Endothelial cell (in vitro differentiated cells): ENCODE measurements around the gene MAP2. TPM values are rescaled to one million over a fixed set of nuclear protein-coding genes. Genes with fewer than 3 reads are reported as not detected.

Source experiments
- DNase-seq: peaks from one replicate; pipeline ENCODE4 v3.0.0; 2021; ENCODE audit warnings: low spot score
- H3K27ac Mint-ChIP-seq: one replicate; pipeline ENCODE4 v1.8.0; 2021; ENCODE audit warnings: mixed read lengths, inconsistent platforms; ENCODE audit not compliant: unreplicated experiment
- H3K27me3 Mint-ChIP-seq: one replicate; pipeline ENCODE4 v1.8.0; 2021; ENCODE audit warnings: mild to moderate bottlenecking, moderate library complexity, mixed read lengths, inconsistent platforms; ENCODE audit not compliant: unreplicated experiment
- H3K36me3 Mint-ChIP-seq: one replicate; pipeline ENCODE4 v1.8.0; 2021; ENCODE audit warnings: mild to moderate bottlenecking, low read depth, mixed read lengths, inconsistent platforms; ENCODE audit not compliant: unreplicated experiment
- H3K4me1 Mint-ChIP-seq: one replicate; pipeline ENCODE4 v1.8.0; 2021; ENCODE audit warnings: mild to moderate bottlenecking, mixed read lengths, inconsistent platforms; ENCODE audit not compliant: unreplicated experiment
- H3K4me3 Mint-ChIP-seq: one replicate; pipeline ENCODE4 v1.8.0; 2021; ENCODE audit warnings: mild to moderate bottlenecking, mixed read lengths, inconsistent platforms; ENCODE audit not compliant: unreplicated experiment
- H3K9me3 Mint-ChIP-seq: one replicate; pipeline ENCODE4 v1.8.0; 2021; ENCODE audit warnings: mixed read lengths, inconsistent platforms; ENCODE audit not compliant: unreplicated experiment
- CTCF ChIP-seq: fragments of 200-600 bp; sonication (generic); IDR thresholded peaks from one replicate; pipeline ENCODE4 v1.5.0; 2021; ENCODE audit warnings: antibody characterized with exemption; ENCODE audit not compliant: unreplicated experiment
- total RNA-seq: library from RNA; stranded (reverse); fragmentation: NEBNext Ultra II Directional; extraction: Animal tissue kit (Norgen Biotek cat#: 25700); gene quantifications from one replicate; pipeline ENCODE4 v1.2.1, GENCODE V29; 2021; ENCODE audit not compliant: unreplicated experiment

MAP2 gene
- total RNA-seq, 1 donor from 2014 or later = 2.1 TPM

- no peak overlapping the region for H3K27ac Mint-ChIP-seq
- no peak for TF ChIP-seq CTCF
- DNase-seq = no peak
- no peaks in the 10 kb centered on the region for H3K9me3 Mint-ChIP-seq
- H3K36me3 Mint-ChIP-seq = no peaks in the 10 kb centered on the region
- no peak overlapping the region for H3K4me3 Mint-ChIP-seq
- no peaks in the 10 kb centered on the region for H3K4me1 Mint-ChIP-seq
- peaks cover 2% of the 10 kb centered on the region for H3K27me3 Mint-ChIP-seq
Measured at GRCh38 chr2:209613649-209614305, 189.9 kb downstream of the MAP2 start.

GRCh38 chr2:209614690-209615369 lies 191.0 kb downstream of the MAP2 start:
- Mint-ChIP-seq H3K4me1 (no peaks in the 10 kb centered on the region), H3K27ac (no peak overlapping the region), H3K36me3 (no peaks in the 10 kb centered on the region), H3K4me3 (no peak overlapping the region), H3K9me3 (no peaks in the 10 kb centered on the region), H3K27me3 (peaks cover 2% of the 10 kb centered on the region)
- no peak for TF ChIP-seq CTCF
- no peak for DNase-seq

- H3K36me3 Mint-ChIP-seq = no peaks in the 10 kb centered on the region
- H3K27me3 Mint-ChIP-seq = peaks cover 2% of the 10 kb centered on the region
- no peak for TF ChIP-seq CTCF
- no peak overlapping the region for H3K4me3 Mint-ChIP-seq
- no peaks in the 10 kb centered on the region for H3K9me3 Mint-ChIP-seq
- H3K27ac Mint-ChIP-seq = no peak overlapping the region
- DNase-seq = no peak
- no peaks in the 10 kb centered on the region for H3K4me1 Mint-ChIP-seq
Measured at GRCh38 chr2:209619782-209620181, 195.9 kb downstream of the MAP2 start.

- no peaks in the 10 kb centered on the region for H3K36me3 Mint-ChIP-seq
- no peak for DNase-seq
- no peak for TF ChIP-seq CTCF
- H3K4me1 Mint-ChIP-seq = no peaks in the 10 kb centered on the region
- H3K27ac Mint-ChIP-seq = no peak overlapping the region
- no peaks in the 10 kb centered on the region for H3K9me3 Mint-ChIP-seq
- H3K4me3 Mint-ChIP-seq = no peak overlapping the region
- H3K27me3 Mint-ChIP-seq = no peaks in the 10 kb centered on the region
Measured at GRCh38 chr2:209624192-209624938, 200.5 kb downstream of the MAP2 start.

GRCh38 chr2:209629597-209629996 lies 205.8 kb downstream of the MAP2 start:
- Mint-ChIP-seq H3K4me1 (no peaks in the 10 kb centered on the region), H3K27ac (no peak overlapping the region), H3K4me3 (no peak overlapping the region), H3K9me3 (no peaks in the 10 kb centered on the region), H3K36me3 (no peaks in the 10 kb centered on the region), H3K27me3 (peaks cover 3% of the 10 kb centered on the region)
- no peak for TF ChIP-seq CTCF
- DNase-seq = no peak
